Measurements from ENCODE around the gene CCT6A.
"Not testable (repeated sequence)": the region's sequence is repeated elsewhere in the genome, so short reads cannot be mapped to it uniquely, and the experiment has no call there.

CCT6A gene

GRCh38 chr7:56105508-56105907 is 53.9 kb downstream of the CCT6A start:
- peak overlapping the region; percentile 98 for H3K4me3 Mint-ChIP-seq
- peaks cover 3% of the 10 kb centered on the region for H3K27me3 Mint-ChIP-seq
- H3K4me1 Mint-ChIP-seq (ENCODE audit: low read depth) = peaks cover 38% of the 10 kb centered on the region
- H3K36me3 Mint-ChIP-seq (ENCODE audit: low read depth) = peaks cover 50% of the 10 kb centered on the region
- peaks cover 6% of the 10 kb centered on the region for H3K9me3 Mint-ChIP-seq
- H3K27ac Mint-ChIP-seq = peak overlapping the region; percentile 95

GRCh38 chr7:56106108-56107073 is 54.8 kb downstream of the CCT6A start, which contains the start of gene CHCHD2:
Gene CHCHD2 (minus strand): TSS chr7:56106476. CDS start chr7:56106413, 63 bp downstream.
- Mint-ChIP-seq H3K4me1 (ENCODE audit: low read depth) (peaks cover 38% of the 10 kb centered on the region), H3K27ac (peak within 1 kb of the TSS; percentile 95), H3K4me3 (peak within 1 kb of the TSS; percentile 98), H3K9me3 (peaks cover 6% of the 10 kb centered on the region), H3K36me3 (ENCODE audit: low read depth) (peaks cover 41% of the 10 kb centered on the region), H3K27me3 (peaks cover 3% of the 10 kb centered on the region)

GRCh38 chr7:56107954-56108258 is 56.3 kb downstream of the CCT6A start:
- peaks cover 34% of the 10 kb centered on the region for H3K4me1 Mint-ChIP-seq (ENCODE audit: low read depth)
- H3K9me3 Mint-ChIP-seq = peaks cover 6% of the 10 kb centered on the region
- H3K27me3 Mint-ChIP-seq = peaks cover 3% of the 10 kb centered on the region
- H3K4me3 Mint-ChIP-seq = peak overlapping the region; percentile 98
- H3K27ac Mint-ChIP-seq = peak overlapping the region; percentile 95
- peaks cover 35% of the 10 kb centered on the region for H3K36me3 Mint-ChIP-seq (ENCODE audit: low read depth)

GRCh38 chr7:56110611-56111010 is 59.0 kb downstream of the CCT6A start:
- peaks cover 6% of the 10 kb centered on the region for H3K9me3 Mint-ChIP-seq
- peaks cover 8% of the 10 kb centered on the region for H3K27me3 Mint-ChIP-seq
- peaks cover 19% of the 10 kb centered on the region for H3K36me3 Mint-ChIP-seq (ENCODE audit: low read depth)
- no peak overlapping the region for H3K4me3 Mint-ChIP-seq
- H3K27ac Mint-ChIP-seq = no peak overlapping the region
- peaks cover 21% of the 10 kb centered on the region for H3K4me1 Mint-ChIP-seq (ENCODE audit: low read depth)

GRCh38 chr7:56112244-56112643 is 60.7 kb downstream of the CCT6A start:
- H3K27ac Mint-ChIP-seq; H3K4me1 Mint-ChIP-seq (ENCODE audit: low read depth); H3K4me3 Mint-ChIP-seq; H3K9me3 Mint-ChIP-seq; H3K36me3 Mint-ChIP-seq (ENCODE audit: low read depth): not testable (repeated sequence)
- peaks cover 20% of the 10 kb centered on the region for H3K27me3 Mint-ChIP-seq
